ENCODE results near the gene MX2.
"Not testable (repeated sequence)": the region's sequence is repeated elsewhere in the genome, so short reads cannot be mapped to it uniquely, and the experiment has no call there.

MX2 gene

DNA sequence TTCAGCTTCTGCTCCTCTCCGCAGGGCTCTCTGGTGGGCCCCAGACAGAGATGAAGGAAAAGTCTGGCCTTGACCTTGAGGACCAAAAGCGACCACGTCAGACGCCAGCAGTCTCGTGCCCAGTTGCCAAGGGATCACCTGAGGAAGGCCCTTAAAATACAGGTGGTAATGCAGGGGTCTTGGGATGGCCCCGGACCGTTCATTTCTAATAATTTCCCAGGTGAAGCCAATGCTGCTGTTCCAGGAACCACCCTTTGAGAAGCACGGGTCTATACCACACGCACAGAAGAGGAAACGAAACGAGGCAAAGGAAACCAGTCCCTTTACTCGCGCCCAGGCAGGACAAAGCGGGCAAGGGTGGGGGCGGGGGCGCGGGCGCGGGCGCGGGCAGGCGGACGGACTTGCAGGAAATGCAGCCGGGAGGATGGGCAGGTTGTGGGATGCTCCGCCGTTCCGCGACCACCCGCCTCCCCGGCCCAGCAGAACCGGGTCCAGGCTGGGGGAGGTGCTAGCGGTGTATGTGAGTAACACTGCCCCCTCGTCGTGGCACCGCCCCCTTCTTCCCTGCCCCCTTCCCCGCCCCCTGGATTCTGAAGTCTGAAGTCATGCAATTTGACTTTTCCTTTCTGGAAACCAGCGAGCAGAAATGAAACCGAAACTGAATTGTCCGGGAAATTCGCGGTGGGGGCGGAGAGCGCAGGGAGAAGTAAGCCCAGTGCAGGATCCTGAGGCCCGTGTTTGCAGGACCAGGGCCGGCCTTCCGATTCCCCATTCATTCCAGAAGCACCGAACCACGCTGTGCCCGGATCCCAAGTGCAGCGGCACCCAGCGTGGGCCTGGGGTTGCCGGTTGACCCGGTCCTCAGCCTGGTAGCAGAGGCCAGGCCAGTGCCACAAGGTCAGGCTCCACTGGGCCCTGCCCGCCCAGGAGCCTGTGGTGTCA lies 58.4 kb downstream of the MX2 start (continued):
- no peak for TF ChIP-seq ZNF280D (tag by site-specific recombination; IDR thresholded peaks at IDR 0.05)
- TF ChIP-seq ZXDB (tag by site-specific recombination; IDR thresholded peaks at IDR 0.05), result 0 out of 2 replicates have a peak, but pooled peaks have one; percentile 25
- peak; percentile 73 for TF ChIP-seq IKZF3 (tag by site-specific recombination; IDR thresholded peaks at IDR 0.05)

DNA sequence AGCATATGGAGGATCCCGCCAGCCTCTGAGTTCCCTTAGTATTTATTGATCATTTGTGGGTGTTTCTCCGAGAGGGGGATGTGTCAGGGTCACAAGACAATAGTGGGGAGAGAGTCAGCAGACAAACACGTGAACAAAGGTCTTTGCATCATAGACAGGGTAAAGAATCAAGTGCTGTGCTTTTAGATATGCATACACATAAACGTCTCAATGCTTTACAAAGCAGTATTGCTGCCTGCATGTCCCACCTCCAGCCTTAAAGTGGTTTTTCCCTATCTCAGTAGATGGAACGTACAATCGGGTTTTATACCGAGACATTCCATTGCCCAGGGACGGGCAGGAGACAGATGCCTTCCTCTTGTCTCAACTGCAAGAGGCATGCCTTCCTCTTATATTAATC lies 59.2 kb downstream of the MX2 start:
- peak overlapping the region; percentile 84; the same call in 1 of the 2 replicates for H3K27ac ChIP-seq (ENCODE audit: extremely low read depth, low read depth, low read length)
- H3K36me3 ChIP-seq (ENCODE audit: control insufficient read depth in 2 of 2, insufficient read depth in 1 of 2, low read length in 2 of 2); POLR2A ChIA-PET; H3K4me1 ChIP-seq (ENCODE audit: control insufficient read depth, insufficient read depth, low read length); H3K9me3 ChIP-seq (ENCODE audit: control insufficient read depth, insufficient read depth, low read depth, low read length); CTCF ChIA-PET; H3K4me3 ChIP-seq (ENCODE audit: low read depth, low read length): not testable (repeated sequence)
- peak; percentile 11; the same call in 1 of the 2 replicates for TF ChIP-seq ZNF335 (tag by site-specific recombination; conservative IDR thresholded peaks at IDR 0.05)
- peak; percentile 68 for TF ChIP-seq PRDM10 (tag by site-specific recombination; IDR thresholded peaks at IDR 0.05)

DNA sequence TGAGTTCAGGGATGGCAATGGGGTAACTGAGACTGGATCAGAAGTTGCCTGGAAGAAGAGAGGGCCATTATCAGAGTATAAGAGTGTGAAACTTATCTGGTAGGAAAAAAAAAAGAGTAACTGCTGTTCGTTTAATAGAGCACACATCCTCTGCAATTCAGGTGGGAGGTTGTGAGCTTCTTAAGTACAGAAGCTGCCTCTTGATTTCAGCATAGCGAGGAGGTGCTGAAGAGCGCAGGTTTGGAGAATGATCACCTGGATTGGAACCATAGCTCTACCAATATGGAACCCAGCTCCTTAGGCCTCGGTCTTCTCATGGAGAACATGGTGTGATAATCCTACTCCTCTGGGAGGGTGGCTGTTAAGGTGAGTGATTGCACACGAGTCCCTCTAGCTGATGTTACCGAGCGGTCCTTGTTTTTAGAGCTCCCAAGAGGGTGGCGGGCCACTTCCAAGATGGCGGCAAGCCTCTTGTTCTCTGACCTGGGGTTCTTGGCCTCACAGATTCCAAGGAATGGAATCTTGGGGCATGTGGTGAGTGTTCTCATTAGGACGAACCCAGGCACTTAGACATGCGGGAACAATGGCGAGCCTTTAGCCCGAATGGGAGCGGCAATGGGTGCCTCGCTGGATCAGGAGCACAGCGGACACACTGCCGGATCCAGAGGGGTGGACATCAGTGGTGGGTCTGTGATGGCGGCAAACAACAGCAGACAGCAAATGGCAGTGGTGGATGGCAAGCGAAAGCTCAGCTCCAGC lies 60.9 kb downstream of the MX2 start:
- ChIA-PET POLR2A (no interaction called here), CTCF (interaction anchor here (0.6 to 1.3 kb wide), 2 partner anchors 139 to 144 kb away, joined by 3 to 5 read pairs; no protein-coding TSS in a partner anchor)
- H3K9me3 ChIP-seq (ENCODE audit: control insufficient read depth, insufficient read depth, low read depth, low read length), result no peaks in the 10 kb centered on the region
- no peak overlapping the region for H3K27ac ChIP-seq (ENCODE audit: extremely low read depth, low read depth, low read length)
- H3K4me3 ChIP-seq (ENCODE audit: low read depth, low read length), result no peak overlapping the region
- H3K36me3 ChIP-seq (ENCODE audit: control insufficient read depth in 2 of 2, insufficient read depth in 1 of 2, low read length in 2 of 2), result no peaks in the 10 kb centered on the region
- 0 out of 2 replicates have a peak, but pooled peaks cover 3% of the 10 kb centered on the region for H3K4me1 ChIP-seq (ENCODE audit: control insufficient read depth, insufficient read depth, low read length)
- TF ChIP-seq ZSCAN18 (tag by site-specific recombination; IDR thresholded peaks at IDR 0.05) (no peak), ZNF776 (tag by site-specific recombination; IDR thresholded peaks at IDR 0.05; ENCODE audit: borderline replicate concordance) (no peak), FEZF1 (tag by site-specific recombination; IDR thresholded peaks at IDR 0.05) (no peak), ZNF560 (tag by site-specific recombination; IDR thresholded peaks at IDR 0.05; ENCODE audit: borderline replicate concordance) (no peak), HOXD13 (CRISPR knock-in tag; IDR thresholded peaks at IDR 0.05; ENCODE audit: borderline replicate concordance) (no peak), MZF1 (tag by site-specific recombination; IDR thresholded peaks at IDR 0.05; ENCODE audit: borderline replicate concordance) (no peak), ZNF202 (tag by site-specific recombination; IDR thresholded peaks at IDR 0.05; ENCODE audit: borderline replicate concordance) (no peak), GFI1B (tag by site-specific recombination; IDR thresholded peaks at IDR 0.05) (no peak), ZNF473 (tag by site-specific recombination; IDR thresholded peaks at IDR 0.05) (no peak), ZNF23 (tag by site-specific recombination; IDR thresholded peaks at IDR 0.05; ENCODE audit: borderline replicate concordance) (no peak), ZNF416 (tag by site-specific recombination; IDR thresholded peaks at IDR 0.05) (no peak), ZNF704 (tag by site-specific recombination; IDR thresholded peaks at IDR 0.05) (no peak)
- TF ChIP-seq, protein P1, sequence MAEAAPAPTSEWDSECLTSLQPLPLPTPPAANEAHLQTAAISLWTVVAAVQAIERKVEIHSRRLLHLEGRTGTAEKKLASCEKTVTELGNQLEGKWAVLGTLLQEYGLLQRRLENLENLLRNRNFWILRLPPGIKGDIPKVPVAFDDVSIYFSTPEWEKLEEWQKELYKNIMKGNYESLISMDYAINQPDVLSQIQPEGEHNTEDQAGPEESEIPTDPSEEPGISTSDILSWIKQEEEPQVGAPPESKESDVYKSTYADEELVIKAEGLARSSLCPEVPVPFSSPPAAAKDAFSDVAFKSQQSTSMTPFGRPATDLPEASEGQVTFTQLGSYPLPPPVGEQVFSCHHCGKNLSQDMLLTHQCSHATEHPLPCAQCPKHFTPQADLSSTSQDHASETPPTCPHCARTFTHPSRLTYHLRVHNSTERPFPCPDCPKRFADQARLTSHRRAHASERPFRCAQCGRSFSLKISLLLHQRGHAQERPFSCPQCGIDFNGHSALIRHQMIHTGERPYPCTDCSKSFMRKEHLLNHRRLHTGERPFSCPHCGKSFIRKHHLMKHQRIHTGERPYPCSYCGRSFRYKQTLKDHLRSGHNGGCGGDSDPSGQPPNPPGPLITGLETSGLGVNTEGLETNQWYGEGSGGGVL (tag by site-specific recombination; IDR thresholded peaks at IDR 0.05), result no peak
